MM.1S (cell line): Measurements from ENCODE around the gene REL.

Experiments used
- DNase-seq: peaks from one replicate; pipeline ENCODE4 v3.0.0-alpha.2; 2015
- H2AFZ ChIP-seq: fragments of 300-600 bp; sonication (generic); 2 replicates; pipeline ENCODE4 v1.6.0; 2016; ENCODE audit warnings: antibody characterized with exemption, low read length
- H3F3A ChIP-seq: fragments of 300-600 bp; sonication (generic); 2 replicates; pipeline ENCODE4 v1.6.1; 2016; ENCODE audit warnings: mild to moderate bottlenecking, antibody characterized with exemption, low read length, moderate library complexity, mixed read lengths; ENCODE audit not compliant: insufficient read depth
- H3K27ac ChIP-seq: fragments of 300-600 bp; sonication (generic); 2 replicates; pipeline ENCODE4 v1.5.1; 2016; ENCODE audit warnings: mild to moderate bottlenecking, low read length
- H3K27me3 ChIP-seq: fragments of 300-600 bp; sonication (generic); replicated peaks from 2 replicates; pipeline ENCODE4 v1.6.0; 2016; ENCODE audit warnings: low read length; ENCODE audit not compliant: insufficient read depth
- H3K36me3 ChIP-seq: fragments of 300-600 bp; sonication (generic); replicated peaks from 2 replicates; pipeline ENCODE4 v1.6.1; 2016; ENCODE audit warnings: mild to moderate bottlenecking, low read length, mixed read lengths; ENCODE audit not compliant: insufficient read depth
- H3K4me1 ChIP-seq: fragments of 300-600 bp; sonication (generic); 2 replicates; pipeline ENCODE4 v1.6.1; 2016; ENCODE audit warnings: low read length, mixed read lengths
- H3K4me2 ChIP-seq: fragments of 300-600 bp; sonication (generic); 2 replicates; pipeline ENCODE4 v1.6.0; 2016; ENCODE audit warnings: low read depth, low read length
- H3K4me3 ChIP-seq: fragments of 300-600 bp; sonication (generic); 2 replicates; pipeline ENCODE4 v1.5.1; 2016; ENCODE audit warnings: low read length, mixed read lengths
- H3K79me2 ChIP-seq: fragments of 300-600 bp; sonication (generic); 2 replicates; pipeline ENCODE4 v1.6.1; 2016; ENCODE audit warnings: mixed run types, low read length, mixed read lengths
- H3K9ac ChIP-seq: fragments of 300-600 bp; sonication (generic); 2 replicates; pipeline ENCODE4 v1.6.1; 2016; ENCODE audit warnings: low read length, mixed read lengths
- H3K9me2 ChIP-seq: fragments of 300-600 bp; sonication (generic); replicated peaks from 2 replicates; pipeline ENCODE4 v1.6.1; 2016; ENCODE audit warnings: mild to moderate bottlenecking, low read length, mixed read lengths; ENCODE audit not compliant: insufficient read depth
- H3K9me3 ChIP-seq: fragments of 300-600 bp; sonication (generic); replicated peaks from 2 replicates; pipeline ENCODE4 v1.6.1; 2016; ENCODE audit warnings: mild to moderate bottlenecking, low read length, mixed read lengths; ENCODE audit not compliant: insufficient read depth
- H4K20me1 ChIP-seq: fragments of 300-600 bp; sonication (generic); 2 replicates; pipeline ENCODE4 v1.6.1; 2016; ENCODE audit warnings: mild to moderate bottlenecking, low read length, moderate library complexity, mixed read lengths; ENCODE audit not compliant: insufficient read depth
- CTCF ChIP-seq: fragments of 300-600 bp; sonication (generic); IDR thresholded peaks from 2 replicates; pipeline ENCODE4 v1.5.1; 2016; ENCODE audit warnings: antibody characterized with exemption, low read length, mixed read lengths
- EZH2 ChIP-seq: fragments of 300-600 bp; sonication (generic); optimal IDR thresholded peaks from 2 replicates; pipeline ENCODE3; 2017; ENCODE audit warnings: low read depth, mild to moderate bottlenecking, antibody characterized with exemption, low read length, mixed read lengths
- EZH2phosphoT487 ChIP-seq: fragments of 300-600 bp; sonication (generic); IDR thresholded peaks from 2 replicates; pipeline ENCODE4 v1.6.1; 2018; ENCODE audit warnings: antibody characterized with exemption, low read length

The REL gene

GRCh38 chr2:60961457-60961856 is 80.1 kb downstream of the REL start:
- no peaks in the 10 kb centered on the region for H3F3A ChIP-seq
- H2AFZ ChIP-seq = no peak overlapping the region
- H3K79me2 ChIP-seq = no peaks in the 10 kb centered on the region
- no peak overlapping the region for H3K9ac ChIP-seq
- no peaks in the 10 kb centered on the region for H3K9me3 ChIP-seq
- no peak overlapping the region for H3K27ac ChIP-seq
- no peak overlapping the region for H3K4me2 ChIP-seq
- no peak for DNase-seq
- H3K9me2 ChIP-seq = no peaks in the 10 kb centered on the region
- H3K4me1 ChIP-seq = peaks cover 5% of the 10 kb centered on the region; the same call in 1 of the 2 replicates
- peaks cover 33% of the 10 kb centered on the region for H3K27me3 ChIP-seq
- H3K36me3 ChIP-seq = no peaks in the 10 kb centered on the region
- no peak for TF ChIP-seq CTCF
- no peak for TF ChIP-seq EZH2
- TF ChIP-seq EZH2phosphoT487 = no peak
- no peaks in the 10 kb centered on the region for H4K20me1 ChIP-seq
- H3K4me3 ChIP-seq = no peak overlapping the region

- H4K20me1 ChIP-seq = no peaks in the 10 kb centered on the region
- no peaks in the 10 kb centered on the region for H3K9me3 ChIP-seq
- TF ChIP-seq CTCF (no peak), EZH2 (no peak), EZH2phosphoT487 (no peak)
- no peaks in the 10 kb centered on the region for H3K79me2 ChIP-seq
- peaks cover 39% of the 10 kb centered on the region for H3K27me3 ChIP-seq
- no peak overlapping the region for H3K4me3 ChIP-seq
- no peaks in the 10 kb centered on the region for H3K36me3 ChIP-seq
- peaks cover 10% of the 10 kb centered on the region; the same call in 1 of the 2 replicates for H3K4me1 ChIP-seq
- DNase-seq = no peak
- H2AFZ ChIP-seq = no peak overlapping the region
- no peak overlapping the region for H3K4me2 ChIP-seq
- H3K9me2 ChIP-seq = no peaks in the 10 kb centered on the region
- H3K27ac ChIP-seq = no peak overlapping the region
- no peak overlapping the region for H3K9ac ChIP-seq
- H3F3A ChIP-seq = no peaks in the 10 kb centered on the region
Measured at GRCh38 chr2:60962528-60962927, 81.2 kb downstream of the REL start.

GRCh38 chr2:60963190-60963589 is 81.8 kb downstream of the REL start:
- Histone ChIP-seq H3K79me2 (no peaks in the 10 kb centered on the region), H3K36me3 (no peaks in the 10 kb centered on the region), H3K4me1 (peaks cover 10% of the 10 kb centered on the region; the same call in 1 of the 2 replicates), H3K9me3 (no peaks in the 10 kb centered on the region), H3K4me3 (no peak overlapping the region), H3K9me2 (no peaks in the 10 kb centered on the region), H3K4me2 (no peak overlapping the region), H3K27me3 (peaks cover 45% of the 10 kb centered on the region), H3K27ac (no peak overlapping the region), H4K20me1 (no peaks in the 10 kb centered on the region), H2AFZ (no peak overlapping the region), H3K9ac (no peak overlapping the region), H3F3A (no peaks in the 10 kb centered on the region)
- TF ChIP-seq EZH2 (no peak), CTCF (no peak), EZH2phosphoT487 (no peak)
- DNase-seq = no peak
